Measurements from ENCODE around the gene RAP1GAP2. TPM values are rescaled to one million over a fixed set of nuclear protein-coding genes. Genes with fewer than 3 reads are reported as not detected.

Gene RAP1GAP2
- polyA plus RNA-seq, 1 experiment: 2.8 TPM

DNA sequence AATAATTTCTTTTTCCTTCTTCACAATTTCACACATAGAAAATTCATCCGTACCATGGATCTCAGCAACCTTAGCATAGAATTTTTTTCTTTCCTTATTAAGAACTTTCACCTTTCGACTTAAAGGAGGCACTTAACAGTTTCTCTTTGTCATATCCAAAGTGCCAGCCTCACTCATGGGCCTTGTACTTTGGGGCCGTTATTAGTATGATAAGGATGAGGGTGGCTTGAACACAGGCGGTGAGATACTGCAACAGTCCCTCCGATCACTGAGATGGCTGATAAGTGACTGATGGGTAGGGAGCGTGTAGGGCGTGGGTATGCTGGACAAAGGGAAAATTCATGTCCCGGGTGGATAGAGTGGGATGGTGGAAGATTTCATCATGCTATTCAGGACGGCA is 181.9 kb downstream of the RAP1GAP2 start:
- Histone ChIP-seq H3K27ac (ENCODE audit: low read depth, low read length) (no peak overlapping the region), H3K27me3 (ENCODE audit: control insufficient read depth, insufficient read depth, low read length) (no peaks in the 10 kb centered on the region), H3K9me3 (ENCODE audit: control insufficient read depth, insufficient read depth, low read length) (no peaks in the 10 kb centered on the region), H3K4me3 (ENCODE audit: low read depth, low read length) (no peak overlapping the region)
- CTCF ChIA-PET: no interaction called here
- POLR2A ChIA-PET: no interaction called here
- TF ChIP-seq, protein P1, sequence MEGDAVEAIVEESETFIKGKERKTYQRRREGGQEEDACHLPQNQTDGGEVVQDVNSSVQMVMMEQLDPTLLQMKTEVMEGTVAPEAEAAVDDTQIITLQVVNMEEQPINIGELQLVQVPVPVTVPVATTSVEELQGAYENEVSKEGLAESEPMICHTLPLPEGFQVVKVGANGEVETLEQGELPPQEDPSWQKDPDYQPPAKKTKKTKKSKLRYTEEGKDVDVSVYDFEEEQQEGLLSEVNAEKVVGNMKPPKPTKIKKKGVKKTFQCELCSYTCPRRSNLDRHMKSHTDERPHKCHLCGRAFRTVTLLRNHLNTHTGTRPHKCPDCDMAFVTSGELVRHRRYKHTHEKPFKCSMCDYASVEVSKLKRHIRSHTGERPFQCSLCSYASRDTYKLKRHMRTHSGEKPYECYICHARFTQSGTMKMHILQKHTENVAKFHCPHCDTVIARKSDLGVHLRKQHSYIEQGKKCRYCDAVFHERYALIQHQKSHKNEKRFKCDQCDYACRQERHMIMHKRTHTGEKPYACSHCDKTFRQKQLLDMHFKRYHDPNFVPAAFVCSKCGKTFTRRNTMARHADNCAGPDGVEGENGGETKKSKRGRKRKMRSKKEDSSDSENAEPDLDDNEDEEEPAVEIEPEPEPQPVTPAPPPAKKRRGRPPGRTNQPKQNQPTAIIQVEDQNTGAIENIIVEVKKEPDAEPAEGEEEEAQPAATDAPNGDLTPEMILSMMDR (IDR thresholded peaks at IDR 0.05; ENCODE audit: low read depth, low read length): no peak
- no peak for DNase-seq (ENCODE audit: low read depth, low spot score)

DNA sequence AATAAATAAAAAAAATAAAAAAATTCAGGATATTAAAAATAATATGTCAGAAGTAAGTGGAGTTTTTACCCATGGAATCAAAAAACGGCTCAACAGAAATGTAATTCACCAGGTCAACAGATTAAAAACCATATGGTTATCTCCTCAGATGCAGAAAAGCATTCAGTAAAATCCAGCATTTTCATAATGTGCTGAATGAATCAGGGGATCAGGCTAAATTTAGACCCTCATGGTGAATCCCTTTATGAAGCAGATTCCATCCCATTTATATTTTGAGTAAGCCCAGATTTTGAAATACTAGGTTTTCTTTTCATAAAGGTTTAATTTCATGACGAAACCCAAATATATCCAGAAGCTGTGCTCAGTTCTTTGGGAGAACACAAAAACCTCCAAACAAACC is 182.8 kb downstream of the RAP1GAP2 start:
- no peak for DNase-seq (ENCODE audit: low read depth, low spot score)
- no peaks in the 10 kb centered on the region for H3K27me3 ChIP-seq (ENCODE audit: control insufficient read depth, insufficient read depth, low read length)
- no peak overlapping the region for H3K4me3 ChIP-seq (ENCODE audit: low read depth, low read length)
- H3K9me3 ChIP-seq (ENCODE audit: control insufficient read depth, insufficient read depth, low read length): no peaks in the 10 kb centered on the region
- ChIA-PET POLR2A (no interaction called here), CTCF (interaction anchor here (0.6 kb wide), 1 partner anchor 74 kb away, joined by 3 read pairs; no protein-coding TSS in a partner anchor)
- no peak overlapping the region for H3K27ac ChIP-seq (ENCODE audit: low read depth, low read length)
- TF ChIP-seq, protein P1 (IDR thresholded peaks at IDR 0.05; ENCODE audit: low read depth, low read length): no peak

DNA sequence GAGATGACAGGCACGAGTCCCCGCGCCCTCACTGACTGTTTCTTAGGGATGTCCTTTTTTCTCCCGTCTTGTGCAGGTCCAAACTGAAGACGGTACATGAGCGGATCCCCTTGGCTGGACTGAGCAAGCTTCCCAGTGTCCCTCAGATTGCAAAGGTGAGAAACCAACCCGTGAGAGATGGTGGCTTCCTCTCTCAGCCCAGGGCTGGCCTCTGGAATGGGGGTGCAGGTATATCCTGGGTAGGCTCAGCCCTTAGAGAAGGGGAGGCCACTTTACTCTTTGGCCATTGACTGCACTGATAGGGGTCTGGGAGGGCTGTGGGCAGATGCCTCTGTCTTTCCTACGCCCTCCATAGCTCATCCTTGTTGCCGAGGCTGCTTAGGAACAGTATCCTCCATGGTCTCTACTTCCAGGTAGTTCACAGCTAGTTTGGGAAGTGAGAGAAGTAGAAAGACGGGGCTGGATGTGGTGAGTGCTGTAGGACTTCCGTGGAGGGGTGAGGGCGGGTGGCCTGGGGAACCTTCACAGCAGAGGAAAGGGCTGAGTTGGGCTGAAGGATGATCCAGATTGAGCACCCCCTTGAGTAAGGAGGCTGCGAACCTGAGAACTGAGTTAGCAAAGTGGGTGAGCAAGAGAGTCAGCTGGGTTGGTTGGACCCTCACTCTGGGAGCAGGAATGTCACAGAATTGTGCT is 184.1 kb downstream of the RAP1GAP2 start:
- Histone ChIP-seq H3K27me3 (ENCODE audit: control insufficient read depth, insufficient read depth, low read length) (no peaks in the 10 kb centered on the region), H3K9me3 (ENCODE audit: control insufficient read depth, insufficient read depth, low read length) (no peaks in the 10 kb centered on the region), H3K27ac (ENCODE audit: low read depth, low read length) (no peak overlapping the region), H3K4me3 (ENCODE audit: low read depth, low read length) (no peak overlapping the region)
- CTCF ChIA-PET: no interaction called here
- DNase-seq (ENCODE audit: low read depth, low spot score): no peak
- TF ChIP-seq, protein P1 (IDR thresholded peaks at IDR 0.05; ENCODE audit: low read depth, low read length): no peak
- POLR2A ChIA-PET: no interaction called here

DNA sequence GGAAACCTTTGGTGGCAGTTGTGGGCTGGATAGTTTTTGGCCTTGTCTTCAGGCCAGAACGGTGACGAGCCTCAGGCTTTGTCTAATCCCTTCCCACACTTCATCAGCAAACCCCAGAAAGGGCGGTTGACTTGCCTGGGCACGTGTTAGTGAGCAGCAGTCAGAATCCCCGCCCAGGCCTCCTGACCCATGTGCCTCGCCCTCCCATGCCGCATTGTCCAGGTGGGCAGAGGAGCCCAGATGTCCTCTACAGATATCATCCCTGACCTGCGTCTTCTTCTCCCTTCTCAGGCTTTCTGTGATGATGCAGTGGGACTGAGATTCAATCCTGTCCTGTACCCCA is 184.6 kb downstream of the RAP1GAP2 start:
- Histone ChIP-seq H3K27ac (ENCODE audit: low read depth, low read length) (no peak overlapping the region), H3K4me3 (ENCODE audit: low read depth, low read length) (no peak overlapping the region), H3K9me3 (ENCODE audit: control insufficient read depth, insufficient read depth, low read length) (no peaks in the 10 kb centered on the region), H3K27me3 (ENCODE audit: control insufficient read depth, insufficient read depth, low read length) (no peaks in the 10 kb centered on the region)
- CTCF ChIA-PET: no interaction called here
- TF ChIP-seq, protein P1 (IDR thresholded peaks at IDR 0.05; ENCODE audit: low read depth, low read length): no peak
- no peak for DNase-seq (ENCODE audit: low read depth, low spot score)
- POLR2A ChIA-PET: no interaction called here

DNA sequence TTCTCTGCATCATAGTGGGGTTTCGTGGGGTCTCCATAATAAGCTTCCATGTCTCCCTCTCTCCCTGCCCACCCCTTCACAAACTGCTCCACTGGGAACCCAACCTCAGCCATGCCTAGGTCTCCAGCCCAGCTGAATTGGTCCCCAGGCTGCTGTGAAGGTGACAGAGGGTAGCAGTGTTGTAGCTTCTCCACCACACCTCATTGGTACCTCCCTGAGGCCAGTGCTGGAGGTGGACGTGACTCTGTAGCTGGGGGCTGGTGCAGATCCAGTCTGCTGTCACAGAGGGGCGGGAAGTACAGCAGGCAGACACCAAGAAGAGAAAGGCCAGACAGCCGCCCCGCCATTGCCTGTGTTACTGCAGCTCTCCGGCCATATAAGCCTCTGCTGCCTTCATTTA is 185.1 kb downstream of the RAP1GAP2 start:
- no peak overlapping the region for H3K4me3 ChIP-seq (ENCODE audit: low read depth, low read length)
- TF ChIP-seq, protein P1 (IDR thresholded peaks at IDR 0.05; ENCODE audit: low read depth, low read length): no peak
- DNase-seq (ENCODE audit: low read depth, low spot score): no peak
- no peak overlapping the region for H3K27ac ChIP-seq (ENCODE audit: low read depth, low read length)
- CTCF ChIA-PET: interaction anchor here (0.6 kb wide), 1 partner anchor 227 kb away, joined by 3 read pairs; no protein-coding TSS in a partner anchor
- no peaks in the 10 kb centered on the region for H3K27me3 ChIP-seq (ENCODE audit: control insufficient read depth, insufficient read depth, low read length)
- POLR2A ChIA-PET: no interaction called here
- no peaks in the 10 kb centered on the region for H3K9me3 ChIP-seq (ENCODE audit: control insufficient read depth, insufficient read depth, low read length)

Measured in AG04450 (cell line).